ENCODE measurements around the gene ANKH.

DNA sequence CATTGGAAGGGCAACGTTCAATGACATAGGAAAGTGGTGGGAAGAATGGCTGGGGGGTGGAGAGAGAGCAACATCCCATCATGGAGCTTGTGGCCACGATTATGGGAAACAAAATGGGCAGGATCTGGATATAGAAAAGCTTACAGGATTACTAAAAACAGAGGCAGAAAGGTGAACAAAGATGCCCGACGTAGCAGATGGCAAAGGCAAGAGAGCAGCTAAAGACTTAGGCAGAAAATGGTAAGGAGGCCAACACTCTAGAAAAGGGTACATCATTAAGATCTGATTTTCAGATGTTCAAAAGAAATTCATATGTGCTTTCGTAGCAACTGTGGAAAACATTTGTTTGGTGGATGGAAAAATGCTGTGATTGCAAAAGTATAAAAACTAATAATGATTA lies 104.5 kb downstream of the ANKH start:
- no peak for TF ChIP-seq POLR2A (IDR thresholded peaks at IDR 0.05)
- TF ChIP-seq, protein P1, sequence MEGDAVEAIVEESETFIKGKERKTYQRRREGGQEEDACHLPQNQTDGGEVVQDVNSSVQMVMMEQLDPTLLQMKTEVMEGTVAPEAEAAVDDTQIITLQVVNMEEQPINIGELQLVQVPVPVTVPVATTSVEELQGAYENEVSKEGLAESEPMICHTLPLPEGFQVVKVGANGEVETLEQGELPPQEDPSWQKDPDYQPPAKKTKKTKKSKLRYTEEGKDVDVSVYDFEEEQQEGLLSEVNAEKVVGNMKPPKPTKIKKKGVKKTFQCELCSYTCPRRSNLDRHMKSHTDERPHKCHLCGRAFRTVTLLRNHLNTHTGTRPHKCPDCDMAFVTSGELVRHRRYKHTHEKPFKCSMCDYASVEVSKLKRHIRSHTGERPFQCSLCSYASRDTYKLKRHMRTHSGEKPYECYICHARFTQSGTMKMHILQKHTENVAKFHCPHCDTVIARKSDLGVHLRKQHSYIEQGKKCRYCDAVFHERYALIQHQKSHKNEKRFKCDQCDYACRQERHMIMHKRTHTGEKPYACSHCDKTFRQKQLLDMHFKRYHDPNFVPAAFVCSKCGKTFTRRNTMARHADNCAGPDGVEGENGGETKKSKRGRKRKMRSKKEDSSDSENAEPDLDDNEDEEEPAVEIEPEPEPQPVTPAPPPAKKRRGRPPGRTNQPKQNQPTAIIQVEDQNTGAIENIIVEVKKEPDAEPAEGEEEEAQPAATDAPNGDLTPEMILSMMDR (IDR thresholded peaks at IDR 0.05) = no peak
